ENCODE results near the gene RNF38. TPM values are rescaled to one million over a fixed set of nuclear protein-coding genes. Genes with fewer than 3 reads are reported as not detected.

Gene RNF38
- polyA plus RNA-seq, 1 of the 3 experiments (the other 2 are of a cell fraction), result 9.5 TPM

- Histone ChIP-seq H3K9ac (no peak overlapping the region), H3F3A (replicated peaks; ENCODE audit: insufficient read depth) (peaks cover 5% of the 10 kb centered on the region), H2AFZ (ENCODE audit: low read depth) (no peak overlapping the region), H3K4me3 (ENCODE audit: low read depth in 2 of 2, low read length in 1 of 2) (no peak overlapping the region), H3K36me3 (replicated peaks in 1 of 2; ENCODE audit: control insufficient read depth in 1 of 2, insufficient read depth in 2 of 2, low read length in 1 of 2) (peaks cover 4 to 15% of the 10 kb centered on the region in 2 experiments), H4K20me1 (ENCODE audit: insufficient read depth) (peaks cover 7% of the 10 kb centered on the region; the same call in 1 of the 2 replicates), H3K27me3 (ENCODE audit: insufficient read depth) (no peaks in the 10 kb centered on the region), H3K9me2 (no peaks in the 10 kb centered on the region), H3K27ac (ENCODE audit: low read depth in 2 of 2, low read length in 1 of 2) (no peak overlapping the region), H3K4me2 (no peak overlapping the region), H3K9me3 (no peaks in the 10 kb centered on the region), H3K79me2 (ENCODE audit: insufficient read depth) (peaks cover 44% of the 10 kb centered on the region), H3K4me1 (ENCODE audit: control insufficient read depth in 1 of 2, insufficient read depth in 2 of 2, low read depth in 1 of 2, low read length in 1 of 2) (peaks cover 0 to 4% of the 10 kb centered on the region in 2 experiments; a peak in 2 of 4 replicates)
- TF ChIP-seq RFX5 (IDR thresholded peaks at IDR 0.05; ENCODE audit: low read length) (no peak), MXI1 (IDR thresholded peaks at IDR 0.05; ENCODE audit: low read depth, low read length) (no peak), NRF1 (IDR thresholded peaks at IDR 0.05; ENCODE audit: low read depth, low read length) (no peak), FOXM1 (IDR thresholded peaks at IDR 0.05; ENCODE audit: low read depth) (no peak), FOXJ3 (CRISPR knock-in tag; IDR thresholded peaks at IDR 0.05) (no peak), TAF1 (IDR thresholded peaks at IDR 0.05; ENCODE audit: borderline replicate concordance, low read depth, low read length) (no peak), RAD21 (IDR thresholded peaks at IDR 0.05; ENCODE audit: low read length) (no peak), TEAD4 (IDR thresholded peaks at IDR 0.05; ENCODE audit: borderline replicate concordance, insufficient read depth) (no peak), RCOR1 (IDR thresholded peaks at IDR 0.05; ENCODE audit: low read length) (no peak), TCF12 (IDR thresholded peaks at IDR 0.05) (no peak), JUND (IDR thresholded peaks at IDR 0.05) (no peak), ZBTB33 (IDR thresholded peaks at IDR 0.05; ENCODE audit: borderline replicate concordance, low read depth) (no peak)
- TF ChIP-seq, protein P1, sequence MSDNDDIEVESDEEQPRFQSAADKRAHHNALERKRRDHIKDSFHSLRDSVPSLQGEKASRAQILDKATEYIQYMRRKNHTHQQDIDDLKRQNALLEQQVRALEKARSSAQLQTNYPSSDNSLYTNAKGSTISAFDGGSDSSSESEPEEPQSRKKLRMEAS (IDR thresholded peaks at IDR 0.05; ENCODE audit: low read depth), result no peak
- TF ChIP-seq, protein P2, sequence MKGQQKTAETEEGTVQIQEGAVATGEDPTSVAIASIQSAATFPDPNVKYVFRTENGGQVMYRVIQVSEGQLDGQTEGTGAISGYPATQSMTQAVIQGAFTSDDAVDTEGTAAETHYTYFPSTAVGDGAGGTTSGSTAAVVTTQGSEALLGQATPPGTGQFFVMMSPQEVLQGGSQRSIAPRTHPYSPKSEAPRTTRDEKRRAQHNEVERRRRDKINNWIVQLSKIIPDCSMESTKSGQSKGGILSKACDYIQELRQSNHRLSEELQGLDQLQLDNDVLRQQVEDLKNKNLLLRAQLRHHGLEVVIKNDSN (IDR thresholded peaks at IDR 0.05; ENCODE audit: borderline replicate concordance, low read depth), result no peak
- TF ChIP-seq, protein P3, sequence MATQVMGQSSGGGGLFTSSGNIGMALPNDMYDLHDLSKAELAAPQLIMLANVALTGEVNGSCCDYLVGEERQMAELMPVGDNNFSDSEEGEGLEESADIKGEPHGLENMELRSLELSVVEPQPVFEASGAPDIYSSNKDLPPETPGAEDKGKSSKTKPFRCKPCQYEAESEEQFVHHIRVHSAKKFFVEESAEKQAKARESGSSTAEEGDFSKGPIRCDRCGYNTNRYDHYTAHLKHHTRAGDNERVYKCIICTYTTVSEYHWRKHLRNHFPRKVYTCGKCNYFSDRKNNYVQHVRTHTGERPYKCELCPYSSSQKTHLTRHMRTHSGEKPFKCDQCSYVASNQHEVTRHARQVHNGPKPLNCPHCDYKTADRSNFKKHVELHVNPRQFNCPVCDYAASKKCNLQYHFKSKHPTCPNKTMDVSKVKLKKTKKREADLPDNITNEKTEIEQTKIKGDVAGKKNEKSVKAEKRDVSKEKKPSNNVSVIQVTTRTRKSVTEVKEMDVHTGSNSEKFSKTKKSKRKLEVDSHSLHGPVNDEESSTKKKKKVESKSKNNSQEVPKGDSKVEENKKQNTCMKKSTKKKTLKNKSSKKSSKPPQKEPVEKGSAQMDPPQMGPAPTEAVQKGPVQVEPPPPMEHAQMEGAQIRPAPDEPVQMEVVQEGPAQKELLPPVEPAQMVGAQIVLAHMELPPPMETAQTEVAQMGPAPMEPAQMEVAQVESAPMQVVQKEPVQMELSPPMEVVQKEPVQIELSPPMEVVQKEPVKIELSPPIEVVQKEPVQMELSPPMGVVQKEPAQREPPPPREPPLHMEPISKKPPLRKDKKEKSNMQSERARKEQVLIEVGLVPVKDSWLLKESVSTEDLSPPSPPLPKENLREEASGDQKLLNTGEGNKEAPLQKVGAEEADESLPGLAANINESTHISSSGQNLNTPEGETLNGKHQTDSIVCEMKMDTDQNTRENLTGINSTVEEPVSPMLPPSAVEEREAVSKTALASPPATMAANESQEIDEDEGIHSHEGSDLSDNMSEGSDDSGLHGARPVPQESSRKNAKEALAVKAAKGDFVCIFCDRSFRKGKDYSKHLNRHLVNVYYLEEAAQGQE (IDR thresholded peaks at IDR 0.05; ENCODE audit: low read depth, low read length), result no peak
- TF ChIP-seq, protein P4, sequence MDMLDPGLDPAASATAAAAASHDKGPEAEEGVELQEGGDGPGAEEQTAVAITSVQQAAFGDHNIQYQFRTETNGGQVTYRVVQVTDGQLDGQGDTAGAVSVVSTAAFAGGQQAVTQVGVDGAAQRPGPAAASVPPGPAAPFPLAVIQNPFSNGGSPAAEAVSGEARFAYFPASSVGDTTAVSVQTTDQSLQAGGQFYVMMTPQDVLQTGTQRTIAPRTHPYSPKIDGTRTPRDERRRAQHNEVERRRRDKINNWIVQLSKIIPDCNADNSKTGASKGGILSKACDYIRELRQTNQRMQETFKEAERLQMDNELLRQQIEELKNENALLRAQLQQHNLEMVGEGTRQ (IDR thresholded peaks at IDR 0.05; ENCODE audit: borderline replicate concordance, low read depth, low read length), result no peak
- ChIA-PET CTCF (interaction anchor here (0.6 to 0.9 kb wide), 2 partner anchors 14 to 23 kb away, joined by 3 to 4 read pairs; no protein-coding TSS in a partner anchor), POLR2A (no interaction called here)
- no peak for DNase-seq
Observed at GRCh38 chr9:36426945-36427344, 26.9 kb upstream of the RNF38 start.
